H9 (cell line): Measurements from ENCODE around the gene EOLA2. TPM values are rescaled to one million over a fixed set of nuclear protein-coding genes. Genes with fewer than 3 reads are reported as not detected.
"Not testable (repeated sequence)": the region's sequence is repeated elsewhere in the genome, so short reads cannot be mapped to it uniquely, and the experiment has no call there.

Experiments used
- DNase-seq: peaks from one replicate; pipeline ENCODE4 v3.0.0-alpha.2; 2017
- H2AFZ ChIP-seq: one replicate; pipeline ENCODE4 v1.6.1; 2013; ENCODE audit warnings: mild to moderate bottlenecking, low read length, control low read depth, moderate library complexity
- H2AK5ac ChIP-seq: 2 replicates; pipeline ENCODE4 v1.6.1; 2013; ENCODE audit warnings: low read length, control low read depth, mixed read lengths; ENCODE audit not compliant: insufficient read length
- H2BK120ac ChIP-seq: one replicate; pipeline ENCODE4 v1.6.1; 2013; ENCODE audit warnings: low read depth, mild to moderate bottlenecking, low read length, control low read depth, inconsistent platforms; ENCODE audit not compliant: poor library complexity, severe bottlenecking
- H2BK12ac ChIP-seq: 2 replicates; pipeline ENCODE4 v1.6.1; 2013; ENCODE audit warnings: low read length, control low read depth, mixed read lengths, low read depth; ENCODE audit not compliant: insufficient read length
- H2BK15ac ChIP-seq: 2 replicates; pipeline ENCODE4 v1.6.1; 2013; ENCODE audit warnings: low read depth, low read length, control low read depth
- H2BK20ac ChIP-seq: one replicate; pipeline ENCODE4 v1.6.1; 2013; ENCODE audit warnings: low read depth, mild to moderate bottlenecking, low read length, control low read depth, inconsistent platforms; ENCODE audit not compliant: poor library complexity, severe bottlenecking
- H2BK5ac ChIP-seq: 2 replicates; pipeline ENCODE4 v1.6.1; 2013; ENCODE audit warnings: low read length, control low read depth, mixed read lengths; ENCODE audit not compliant: insufficient read length
- H3K14ac ChIP-seq: 2 replicates; pipeline ENCODE4 v1.6.1; 2013; ENCODE audit warnings: low read length, control low read depth; ENCODE audit not compliant: insufficient read depth
- H3K18ac ChIP-seq: 2 replicates; pipeline ENCODE4 v1.6.1; 2013; ENCODE audit warnings: low read depth, mild to moderate bottlenecking, mixed read lengths, low read length, control low read depth; ENCODE audit not compliant: insufficient read length
- H3K23ac ChIP-seq: 2 replicates; pipeline ENCODE4 v1.6.1; 2013; ENCODE audit warnings: low read length, control low read depth, mixed read lengths, low read depth; ENCODE audit not compliant: insufficient read length
- H3K23me2 ChIP-seq: 2 replicates; pipeline ENCODE4 v1.6.1; 2013; ENCODE audit warnings: low read depth, mild to moderate bottlenecking, mixed read lengths, low read length, control low read depth; ENCODE audit not compliant: insufficient read length, poor library complexity, severe bottlenecking
- H3K27ac ChIP-seq: 2 replicates; pipeline ENCODE4 v1.5.1; 2013; ENCODE audit warnings: low read length, control low read depth, mixed read lengths, low read depth; ENCODE audit not compliant: insufficient read length
- H3K27me3 ChIP-seq: 2 replicates; pipeline ENCODE4 v1.6.1; 2013; ENCODE audit warnings: low read length, control low read depth, inconsistent platforms; ENCODE audit not compliant: insufficient read depth
- H3K4ac ChIP-seq: 2 replicates; pipeline ENCODE4 v1.6.1; 2013; ENCODE audit warnings: low read depth, mild to moderate bottlenecking, control low read depth, inconsistent platforms, low read length, moderate library complexity
- H3K4me1 ChIP-seq: 2 replicates; pipeline ENCODE4 v1.6.1; 2013; ENCODE audit warnings: low read length, control low read depth, inconsistent platforms; ENCODE audit not compliant: insufficient read depth
- H3K4me2 ChIP-seq: 2 replicates; pipeline ENCODE4 v1.6.1; 2013; ENCODE audit warnings: low read length, control low read depth, mixed read lengths; ENCODE audit not compliant: insufficient read length, insufficient read depth
- H3K56ac ChIP-seq: 2 replicates; pipeline ENCODE4 v1.6.1; 2013; ENCODE audit warnings: low read depth, mild to moderate bottlenecking, mixed read lengths, low read length, control low read depth; ENCODE audit not compliant: insufficient read length
- H3K79me1 ChIP-seq: 2 replicates; pipeline ENCODE4 v1.6.1; 2013; ENCODE audit warnings: low read depth, mild to moderate bottlenecking, moderate library complexity, low read length, control low read depth, inconsistent platforms; ENCODE audit not compliant: insufficient read depth, poor library complexity, severe bottlenecking
- H3K79me2 ChIP-seq: 2 replicates; pipeline ENCODE4 v1.6.1; 2013; ENCODE audit warnings: low read length, control low read depth, inconsistent platforms; ENCODE audit not compliant: insufficient read depth
- H3K9ac ChIP-seq: 2 replicates; pipeline ENCODE4 v1.6.1; 2013; ENCODE audit warnings: low read length, control low read depth, mixed read lengths; ENCODE audit not compliant: insufficient read length; ENCODE audit errors: extremely low read depth
- H3K9me3 ChIP-seq: one replicate; pipeline ENCODE4 v1.6.1; 2013; ENCODE audit warnings: low read depth, low read length, inconsistent platforms; ENCODE audit not compliant: control insufficient read depth
- H3T11ph ChIP-seq: one replicate; pipeline ENCODE4 v1.6.1; 2013; ENCODE audit warnings: mild to moderate bottlenecking, low read length, control low read depth, inconsistent platforms
- H4K20me1 ChIP-seq: one replicate; pipeline ENCODE4 v1.6.1; 2013; ENCODE audit not compliant: control insufficient read depth, insufficient read length, insufficient read depth
- H4K5ac ChIP-seq: 2 replicates; pipeline ENCODE4 v1.6.1; 2013; ENCODE audit warnings: low read depth, mild to moderate bottlenecking, mixed read lengths, low read length, control low read depth; ENCODE audit not compliant: insufficient read length
- H4K8ac ChIP-seq: replicated peaks from 2 replicates; pipeline ENCODE4 v1.6.1; 2013; ENCODE audit warnings: low read length, control low read depth, mixed read lengths, low read depth; ENCODE audit not compliant: insufficient read length
- H4K91ac ChIP-seq: 2 replicates; pipeline ENCODE4 v1.6.1; 2013; ENCODE audit warnings: low read depth, mild to moderate bottlenecking, moderate library complexity, mixed read lengths, low read length, control low read depth; ENCODE audit not compliant: insufficient read length
- H3K27ac Mint-ChIP-seq, 3 experiments: 2 replicates in 2 of 3; 3 replicates in 1 of 3; pipeline ENCODE4 v1.8.0; 2020 to 2021; ENCODE audit warnings: mixed read lengths in 3 of 3, mild to moderate bottlenecking in 1 of 3, moderate library complexity in 1 of 3
- H3K27me3 Mint-ChIP-seq: 2 replicates; pipeline ENCODE4 v1.8.0; 2021; ENCODE audit warnings: low read depth, mild to moderate bottlenecking, moderate library complexity, mixed read lengths
- H3K36me3 Mint-ChIP-seq, 3 experiments: 2 replicates in 2 of 3; 3 replicates in 1 of 3; pipeline ENCODE4 v1.8.0; 2020 to 2021; ENCODE audit warnings: low read depth in 3 of 3, mixed read lengths in 3 of 3; ENCODE audit not compliant: insufficient read depth in 1 of 3
- H3K4me1 Mint-ChIP-seq, 2 experiments: 2 replicates each; pipeline ENCODE4 v1.8.0; 2020; ENCODE audit warnings: mixed read lengths in 2 of 2
- H3K4me3 Mint-ChIP-seq, 2 experiments: 2 replicates in 1 of 2; 3 replicates in 1 of 2; pipeline ENCODE4 v1.8.0; 2020 to 2021; ENCODE audit warnings: mild to moderate bottlenecking in 2 of 2, mixed read lengths in 2 of 2, moderate library complexity in 1 of 2
- H3K9me3 Mint-ChIP-seq, 2 experiments: 2 replicates in 1 of 2; 3 replicates in 1 of 2; pipeline ENCODE4 v1.8.0; 2020; ENCODE audit warnings: mild to moderate bottlenecking in 2 of 2, mixed read lengths in 2 of 2, moderate library complexity in 1 of 2
- CTCF ChIP-seq: fragments of 200-600 bp; sonication (generic); conservative IDR thresholded peaks from 3 replicates; pipeline ENCODE4 v1.8.0; 2021; ENCODE audit warnings: antibody characterized with exemption, mild to moderate bottlenecking
- WGBS: extraction: QIAGEN DNeasy Blood & Tissue Kit; methylation state at CpG from one replicate; pipeline ENCODE4 v1.1.7; 2013; ENCODE audit warnings: missing lambda C conversion rate, low lambda C conversion rate, mixed read lengths; ENCODE audit not compliant: insufficient read length; ENCODE audit errors: extremely low coverage; 5-methylcytosine and 5-hydroxymethylcytosine counted together
- total RNA-seq: library from RNA; stranded (reverse); gene quantifications from 2 replicates; pipeline ENCODE4 v1.2.1, GENCODE V29; 2021

The EOLA2 gene
- total RNA-seq, 1 experiment from 2014 or later = 38.9 TPM

GRCh38 chrX:149933547-149933946, 4.7 kb downstream of the EOLA2 start:
- H3K79me1 ChIP-seq, H3K4me1 Mint-ChIP-seq, H2BK5ac ChIP-seq, H2AFZ ChIP-seq, H3K4me2 ChIP-seq, H3K27ac ChIP-seq, H3K27me3 Mint-ChIP-seq, H4K8ac ChIP-seq, H3T11ph ChIP-seq, H3K4me3 Mint-ChIP-seq, H3K56ac ChIP-seq, H3K4me1 ChIP-seq, H3K79me2 ChIP-seq, H2BK20ac ChIP-seq, H3K23me2 ChIP-seq, H2AK5ac ChIP-seq, H3K27me3 ChIP-seq, H4K91ac ChIP-seq, H2BK12ac ChIP-seq, H3K9me3 ChIP-seq, H2BK120ac ChIP-seq, H4K5ac ChIP-seq, H2BK15ac ChIP-seq, H3K23ac ChIP-seq, H3K18ac ChIP-seq, H4K20me1 ChIP-seq, H3K14ac ChIP-seq, H3K9ac ChIP-seq, H3K27ac Mint-ChIP-seq, H3K4ac ChIP-seq: not testable (repeated sequence)
- peaks cover 13 to 19% (median 15%) of the 10 kb centered on the region in 3 experiments for H3K36me3 Mint-ChIP-seq
- DNase-seq = peak; percentile 40
- TF ChIP-seq CTCF = peak; percentile 36; the same call in 2 of the 3 replicates
- peaks cover 22 to 25% of the 10 kb centered on the region in 2 experiments for H3K9me3 Mint-ChIP-seq
- no CpG with 5 or more reads among the region's 21 CpGs for WGBS

DNA sequence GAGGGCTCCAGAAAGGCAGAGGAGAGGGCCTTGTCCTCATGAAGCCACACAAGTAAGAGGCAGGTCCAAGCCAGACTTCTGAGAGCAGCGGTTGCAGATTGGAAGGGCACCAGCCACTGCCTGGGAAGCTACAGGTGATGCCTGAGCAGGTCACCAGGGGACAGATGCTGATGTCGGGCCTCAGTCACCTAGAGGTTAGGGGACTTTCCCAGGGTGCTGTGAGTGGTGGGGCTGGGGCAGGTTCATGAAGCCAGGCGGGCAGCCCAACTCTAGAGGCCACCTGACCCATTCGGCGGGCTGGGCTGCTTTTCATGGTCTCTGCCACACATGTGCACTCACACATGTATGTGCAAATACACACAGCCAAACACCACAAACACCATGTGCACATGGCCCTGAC, 5.3 kb downstream of the EOLA2 start:
- H3K9me3 ChIP-seq, H4K91ac ChIP-seq, H3K23me2 ChIP-seq, H3K4ac ChIP-seq, H3K79me2 ChIP-seq, H4K8ac ChIP-seq, H3K18ac ChIP-seq, H3T11ph ChIP-seq, H2AFZ ChIP-seq, H3K4me1 Mint-ChIP-seq, H2BK5ac ChIP-seq, H3K4me1 ChIP-seq, H3K56ac ChIP-seq, H2BK15ac ChIP-seq, H3K4me3 Mint-ChIP-seq, H2BK120ac ChIP-seq, H3K79me1 ChIP-seq, H3K27ac ChIP-seq, H2BK12ac ChIP-seq, H3K27me3 ChIP-seq, H4K5ac ChIP-seq, H2AK5ac ChIP-seq, H3K14ac ChIP-seq, H3K27ac Mint-ChIP-seq, H4K20me1 ChIP-seq, DNase-seq, H3K23ac ChIP-seq, H3K9ac ChIP-seq, H2BK20ac ChIP-seq, H3K27me3 Mint-ChIP-seq, H3K4me2 ChIP-seq: not testable (repeated sequence)
- H3K9me3 Mint-ChIP-seq = peaks cover 18 to 21% of the 10 kb centered on the region in 2 experiments
- WGBS = no CpG with 5 or more reads among the region's 5 CpGs
- H3K36me3 Mint-ChIP-seq = peaks cover 11 to 15% (median 15%) of the 10 kb centered on the region in 3 experiments
